Measurements from ENCODE around the gene FOXO1.

FOXO1 gene

DNA sequence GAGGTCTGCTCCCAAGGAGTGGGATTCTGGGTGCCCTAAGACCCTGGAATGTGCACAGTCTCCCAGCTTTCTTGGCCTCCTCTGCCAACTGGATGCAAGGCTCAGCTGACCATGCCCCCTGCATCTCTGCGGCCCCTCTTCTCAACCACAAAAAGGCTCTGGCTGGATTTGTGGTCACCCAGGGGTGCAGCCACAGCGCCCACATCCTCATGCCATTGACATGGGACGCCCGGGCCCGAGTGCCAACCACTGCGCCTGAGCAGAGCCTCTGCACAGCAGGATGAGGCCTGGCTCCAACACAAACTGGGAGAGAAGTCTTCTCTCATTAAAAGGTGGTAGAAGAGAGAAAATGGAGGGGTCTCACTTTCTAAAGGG lies 103.5 kb downstream of the FOXO1 start:
- TF ChIP-seq, protein P1, sequence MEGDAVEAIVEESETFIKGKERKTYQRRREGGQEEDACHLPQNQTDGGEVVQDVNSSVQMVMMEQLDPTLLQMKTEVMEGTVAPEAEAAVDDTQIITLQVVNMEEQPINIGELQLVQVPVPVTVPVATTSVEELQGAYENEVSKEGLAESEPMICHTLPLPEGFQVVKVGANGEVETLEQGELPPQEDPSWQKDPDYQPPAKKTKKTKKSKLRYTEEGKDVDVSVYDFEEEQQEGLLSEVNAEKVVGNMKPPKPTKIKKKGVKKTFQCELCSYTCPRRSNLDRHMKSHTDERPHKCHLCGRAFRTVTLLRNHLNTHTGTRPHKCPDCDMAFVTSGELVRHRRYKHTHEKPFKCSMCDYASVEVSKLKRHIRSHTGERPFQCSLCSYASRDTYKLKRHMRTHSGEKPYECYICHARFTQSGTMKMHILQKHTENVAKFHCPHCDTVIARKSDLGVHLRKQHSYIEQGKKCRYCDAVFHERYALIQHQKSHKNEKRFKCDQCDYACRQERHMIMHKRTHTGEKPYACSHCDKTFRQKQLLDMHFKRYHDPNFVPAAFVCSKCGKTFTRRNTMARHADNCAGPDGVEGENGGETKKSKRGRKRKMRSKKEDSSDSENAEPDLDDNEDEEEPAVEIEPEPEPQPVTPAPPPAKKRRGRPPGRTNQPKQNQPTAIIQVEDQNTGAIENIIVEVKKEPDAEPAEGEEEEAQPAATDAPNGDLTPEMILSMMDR (IDR thresholded peaks at IDR 0.05; ENCODE audit: insufficient read depth, low read length, missing control alignments) = no peak
- ChIA-PET POLR2A (no interaction called here), CTCF (no interaction called here)
- no peak overlapping the region for H3K4me3 ChIP-seq (ENCODE audit: low read depth, low read length)
- no peak for DNase-seq (ENCODE audit: low read depth, low spot score)

DNA sequence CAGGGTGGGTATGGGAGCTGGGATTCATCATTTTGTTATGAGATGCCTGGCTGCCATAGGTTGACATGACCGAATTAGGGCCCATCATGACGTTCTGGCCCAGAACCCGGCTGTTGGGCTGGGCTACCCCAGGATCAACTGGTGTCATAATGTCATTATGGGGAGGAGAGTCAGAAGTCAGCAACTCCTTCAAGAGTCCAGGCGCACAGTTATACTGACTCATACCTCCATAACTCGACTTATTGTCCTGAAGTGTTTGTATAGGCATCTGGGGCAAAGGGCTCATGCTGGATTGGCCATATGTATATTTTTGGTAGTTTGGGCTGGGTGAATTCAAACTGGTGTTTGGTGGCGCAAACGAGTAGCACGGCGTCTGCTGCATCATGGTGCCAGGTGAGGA lies 106.5 kb downstream of the FOXO1 start:
- POLR2A ChIA-PET = no interaction called here

DNA sequence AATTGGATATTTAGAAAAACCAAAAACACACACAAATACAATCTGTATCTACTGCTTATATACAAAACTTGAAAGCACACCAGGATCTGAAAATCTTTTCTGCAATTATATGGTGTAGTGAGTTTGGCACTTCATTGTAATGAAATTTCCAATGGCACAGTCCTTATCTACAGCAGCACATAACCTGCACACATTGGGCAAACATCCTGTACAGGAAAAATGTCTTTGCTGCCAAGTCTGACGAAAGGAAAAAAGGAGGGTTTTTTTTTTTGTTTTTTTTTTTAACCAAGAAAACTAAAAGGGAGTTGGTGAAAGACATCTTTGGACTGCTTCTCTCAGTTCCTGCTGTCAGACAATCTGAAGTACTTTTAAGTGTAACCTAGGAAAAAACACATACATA lies 107.8 kb downstream of the FOXO1 start:
- no peak overlapping the region for H3K4me3 ChIP-seq (ENCODE audit: low read depth, low read length)
- ChIA-PET POLR2A (no interaction called here), CTCF (interaction anchor here (0.6 to 0.8 kb wide), 2 partner anchors 12 to 675 kb away, joined by 3 read pairs; no protein-coding TSS in a partner anchor)
- no peak for DNase-seq (ENCODE audit: low read depth, low spot score)
- TF ChIP-seq, protein P1 (IDR thresholded peaks at IDR 0.05; ENCODE audit: insufficient read depth, low read length, missing control alignments) = no peak

More for the DNA sequence above, 106.5 kb downstream of the FOXO1 start:
- TF ChIP-seq, protein P1 (IDR thresholded peaks at IDR 0.05; ENCODE audit: insufficient read depth, low read length, missing control alignments) = no peak
- CTCF ChIA-PET = no interaction called here
- H3K4me3 ChIP-seq (ENCODE audit: low read depth, low read length) = no peak overlapping the region
- DNase-seq (ENCODE audit: low read depth, low spot score) = no peak

DNA sequence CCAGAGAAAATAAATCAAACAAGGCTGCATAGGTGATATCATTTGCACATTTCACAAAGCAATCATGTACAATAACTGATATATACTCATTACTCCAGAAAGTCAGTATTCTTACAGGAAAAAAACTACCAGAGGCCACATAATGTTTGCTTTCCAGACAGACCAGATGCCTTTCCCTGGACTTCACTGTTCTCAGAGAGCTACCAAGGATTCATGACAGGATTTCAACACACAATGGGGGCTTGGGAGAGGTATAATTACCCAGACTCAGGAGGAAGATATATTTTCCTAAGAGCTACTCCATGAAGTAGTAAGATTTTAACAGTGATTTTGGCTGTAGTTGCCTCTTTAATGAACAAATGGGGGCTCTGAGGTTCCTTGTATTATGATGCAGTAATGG lies 110.0 kb downstream of the FOXO1 start:
- TF ChIP-seq, protein P1 (IDR thresholded peaks at IDR 0.05; ENCODE audit: insufficient read depth, low read length, missing control alignments) = no peak
- H3K4me3 ChIP-seq (ENCODE audit: low read depth, low read length) = no peak overlapping the region
- DNase-seq (ENCODE audit: low read depth, low spot score) = no peak
- CTCF ChIA-PET = interaction anchor here (1.4 kb wide), 1 partner anchor 8 kb away, joined by 3 read pairs; no protein-coding TSS in a partner anchor
- POLR2A ChIA-PET = no interaction called here

DNA sequence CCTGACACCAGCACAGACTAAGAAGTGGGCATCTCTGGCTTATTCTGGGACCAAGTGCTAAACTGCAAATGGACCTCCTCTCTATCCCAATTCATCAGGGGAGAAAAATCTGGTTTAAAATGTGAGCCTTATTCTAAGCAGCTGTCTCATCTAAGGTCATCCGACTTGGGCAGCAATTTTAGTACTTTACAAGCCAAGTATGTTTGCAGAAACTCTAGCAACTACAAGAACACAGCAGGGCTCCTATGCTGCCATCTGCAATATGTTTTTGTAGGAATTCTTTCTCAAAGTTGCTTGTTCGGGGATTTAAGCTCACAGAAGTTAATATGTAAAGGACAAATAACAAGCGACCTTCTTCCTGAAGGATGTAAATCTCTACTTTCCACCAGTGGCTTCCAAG lies 113.1 kb downstream of the FOXO1 start:
- no peak overlapping the region for H3K4me3 ChIP-seq (ENCODE audit: low read depth, low read length)
- POLR2A ChIA-PET = no interaction called here
- TF ChIP-seq, protein P1 (IDR thresholded peaks at IDR 0.05; ENCODE audit: insufficient read depth, low read length, missing control alignments) = no peak
- CTCF ChIA-PET = no interaction called here
- no peak for DNase-seq (ENCODE audit: low read depth, low spot score)

DNA sequence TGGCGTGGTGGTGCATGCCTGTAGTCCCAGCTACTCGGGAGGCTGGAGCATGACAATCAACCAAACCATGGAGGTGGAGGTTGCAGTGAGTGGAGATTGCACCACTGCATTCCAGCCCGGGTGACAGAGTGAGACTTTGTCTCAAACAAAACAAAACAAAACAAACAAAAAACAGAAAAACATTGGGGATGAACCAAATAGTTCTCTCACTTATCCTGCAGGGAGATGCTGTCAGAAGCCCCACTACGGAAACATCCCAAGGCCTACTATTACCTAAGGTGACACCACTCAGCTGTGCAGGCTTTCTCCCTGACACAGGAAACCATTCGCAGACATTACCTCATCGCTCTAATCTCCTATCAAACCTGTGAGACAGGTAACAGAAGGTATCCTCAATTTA lies 113.5 kb downstream of the FOXO1 start:
- POLR2A ChIA-PET = no interaction called here

More for the DNA sequence above, 113.5 kb downstream of the FOXO1 start:
- H3K4me3 ChIP-seq (ENCODE audit: low read depth, low read length) = no peak overlapping the region
- CTCF ChIA-PET = no interaction called here
- TF ChIP-seq, protein P1 (IDR thresholded peaks at IDR 0.05; ENCODE audit: insufficient read depth, low read length, missing control alignments) = no peak
- DNase-seq (ENCODE audit: low read depth, low spot score) = no peak
